Hematopoietic multipotent progenitor cell treated with erythropoietin and hydrocortisone succinate and interleukin-3 and kit ligand, for 15 days (in vitro differentiated cells): Measurements from ENCODE around the gene TECTB.

Experiments
- DNase-seq: peaks from one replicate; pipeline ENCODE4 v3.0.0-alpha.2; 2015; ENCODE audit warnings: low spot score

The TECTB gene

GRCh38 chr10:112275512-112276245 lies 7.5 kb upstream of the TECTB start:
- no peak for DNase-seq

GRCh38 chr10:112278871-112279270 lies 4.3 kb upstream of the TECTB start:
- no peak for DNase-seq

GRCh38 chr10:112279433-112279832 lies 3.8 kb upstream of the TECTB start:
- no peak for DNase-seq

GRCh38 chr10:112280205-112280921 lies 2.8 kb upstream of the TECTB start:
- DNase-seq: no peak

GRCh38 chr10:112282086-112282485 lies 1.1 kb upstream of the TECTB start:
- no peak for DNase-seq

GRCh38 chr10:112286837-112287818 lies 3.9 kb downstream of the TECTB start:
- DNase-seq: no peak

GRCh38 chr10:112287844-112288243 lies 4.6 kb downstream of the TECTB start:
- no peak for DNase-seq

GRCh38 chr10:112288486-112288885 lies 5.3 kb downstream of the TECTB start:
- DNase-seq: no peak

GRCh38 chr10:112289373-112290053 lies 6.3 kb downstream of the TECTB start:
- DNase-seq: no peak

GRCh38 chr10:112290054-112290373 lies 6.8 kb downstream of the TECTB start:
- no peak for DNase-seq

- DNase-seq: no peak
Observed at GRCh38 chr10:112294169-112294568, 11.0 kb downstream of the TECTB start.

- DNase-seq: no peak
Observed at GRCh38 chr10:112295853-112296830, 12.9 kb downstream of the TECTB start.

GRCh38 chr10:112296908-112297331 lies 13.7 kb downstream of the TECTB start:
- no peak for DNase-seq

GRCh38 chr10:112298581-112298980 lies 15.4 kb downstream of the TECTB start:
- no peak for DNase-seq

- no peak for DNase-seq
Observed at GRCh38 chr10:112299456-112299855, 16.3 kb downstream of the TECTB start.

GRCh38 chr10:112302335-112302734 lies 19.1 kb downstream of the TECTB start:
- no peak for DNase-seq

- DNase-seq: no peak
Observed at GRCh38 chr10:112303528-112303927, 20.3 kb downstream of the TECTB start.

- no peak for DNase-seq
Observed at GRCh38 chr10:112304267-112304859, 21.2 kb downstream of the TECTB start.

- DNase-seq: peak; percentile 36
Observed at GRCh38 chr10:112307358-112308124, 24.3 kb downstream of the TECTB start.

GRCh38 chr10:112308125-112308502 lies 24.9 kb downstream of the TECTB start:
- no peak for DNase-seq
